Osteoblast (primary cell): ENCODE measurements around the gene XYLT2. TPM values are rescaled to one million over a fixed set of nuclear protein-coding genes. Genes with fewer than 3 reads are reported as not detected.

Source experiments
- DNase-seq: peaks from one replicate; pipeline ENCODE4 v3.0.0; 2011; ENCODE audit warnings: low spot score, mixed read lengths; ENCODE audit not compliant: insufficient read length; ENCODE audit errors: missing footprints
- H2AFZ ChIP-seq: 2 replicates; pipeline ENCODE4 v1.6.0; 2011; ENCODE audit warnings: mild to moderate bottlenecking, low read length
- H3K27ac ChIP-seq: 2 replicates; pipeline ENCODE4 v1.5.1; 2011; ENCODE audit warnings: mild to moderate bottlenecking, low read depth, low read length, moderate library complexity
- H3K27me3 ChIP-seq: 2 replicates; pipeline ENCODE4 v1.6.0; 2012; ENCODE audit warnings: mild to moderate bottlenecking, control low read depth, inconsistent platforms, low read length, moderate library complexity; ENCODE audit not compliant: insufficient read depth
- H3K36me3 ChIP-seq: 2 replicates; pipeline ENCODE4 v1.5.1; 2011; ENCODE audit warnings: mild to moderate bottlenecking, low read length, control low read depth, moderate library complexity; ENCODE audit not compliant: insufficient read depth
- H3K4me1 ChIP-seq: 2 replicates; pipeline ENCODE4 v1.5.1; 2011; ENCODE audit warnings: mild to moderate bottlenecking, low read length, control low read depth, moderate library complexity; ENCODE audit not compliant: insufficient read depth
- H3K4me2 ChIP-seq: 2 replicates; pipeline ENCODE4 v1.6.0; 2011; ENCODE audit warnings: mild to moderate bottlenecking, low read length; ENCODE audit not compliant: insufficient read depth
- H3K4me3 ChIP-seq: fragments of 200-600 bp; sonication (generic); 3 replicates; pipeline ENCODE4 v1.5.1; 2012; ENCODE audit warnings: mild to moderate bottlenecking, low read length, inconsistent platforms; ENCODE audit not compliant: insufficient read depth
- H3K79me2 ChIP-seq: 2 replicates; pipeline ENCODE4 v1.6.0; 2012; ENCODE audit warnings: mild to moderate bottlenecking, low read length, control low read depth, inconsistent platforms; ENCODE audit not compliant: insufficient read depth
- H3K9me3 ChIP-seq: 2 replicates; pipeline ENCODE4 v1.5.1; 2011; ENCODE audit warnings: low read depth, low read length, control low read depth
- H4K20me1 ChIP-seq: 2 replicates; pipeline ENCODE4 v1.6.0; 2012; ENCODE audit warnings: mild to moderate bottlenecking, low read length, control low read depth; ENCODE audit not compliant: insufficient read depth
- total RNA-seq: library from RNA; depleted of rRNA; stranded (reverse); fragments of >200 nt; gene quantifications from 2 replicates; pipeline ENCODE4 v1.2.3, GENCODE V29; 2012
- TF ChIP-seq, protein P1 (sequence below): IDR thresholded peaks from 2 replicates; pipeline ENCODE4 v1.5.1; 2011; ENCODE audit warnings: mild to moderate bottlenecking, low read depth, low read length, moderate library complexity; ENCODE audit errors: extremely low read depth

The XYLT2 gene
- total RNA-seq, 1 donor: 40.5 TPM

DNA sequence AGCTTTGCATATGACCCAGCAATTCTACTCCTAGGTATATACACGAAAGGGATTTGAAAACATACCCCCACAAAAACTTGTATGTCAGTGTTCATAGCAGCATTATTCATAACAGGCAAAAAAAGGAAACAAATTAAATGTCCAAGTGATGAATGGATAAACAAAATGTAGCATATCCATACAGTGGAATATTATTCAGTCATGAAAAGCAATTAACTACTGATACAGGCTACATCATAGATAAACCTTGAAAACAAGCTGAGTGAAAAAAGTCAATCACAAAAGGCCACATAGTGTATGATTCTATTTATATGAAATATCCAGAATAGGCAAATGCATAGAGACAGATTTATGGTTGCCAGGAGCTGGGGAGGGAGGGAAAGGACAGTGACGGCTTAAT, 27.8 kb downstream of the XYLT2 start:
- H3K9me3 ChIP-seq: no peaks in the 10 kb centered on the region
- peak overlapping the region; percentile 97 for H3K27ac ChIP-seq
- no peak for DNase-seq
- H3K27me3 ChIP-seq: no peaks in the 10 kb centered on the region
- H3K4me3 ChIP-seq: peak overlapping the region; percentile 96
- peak overlapping the region; percentile 99 for H2AFZ ChIP-seq
- peaks cover 39% of the 10 kb centered on the region for H3K79me2 ChIP-seq
- peaks cover 26% of the 10 kb centered on the region for H3K4me1 ChIP-seq
- TF ChIP-seq, protein P1, sequence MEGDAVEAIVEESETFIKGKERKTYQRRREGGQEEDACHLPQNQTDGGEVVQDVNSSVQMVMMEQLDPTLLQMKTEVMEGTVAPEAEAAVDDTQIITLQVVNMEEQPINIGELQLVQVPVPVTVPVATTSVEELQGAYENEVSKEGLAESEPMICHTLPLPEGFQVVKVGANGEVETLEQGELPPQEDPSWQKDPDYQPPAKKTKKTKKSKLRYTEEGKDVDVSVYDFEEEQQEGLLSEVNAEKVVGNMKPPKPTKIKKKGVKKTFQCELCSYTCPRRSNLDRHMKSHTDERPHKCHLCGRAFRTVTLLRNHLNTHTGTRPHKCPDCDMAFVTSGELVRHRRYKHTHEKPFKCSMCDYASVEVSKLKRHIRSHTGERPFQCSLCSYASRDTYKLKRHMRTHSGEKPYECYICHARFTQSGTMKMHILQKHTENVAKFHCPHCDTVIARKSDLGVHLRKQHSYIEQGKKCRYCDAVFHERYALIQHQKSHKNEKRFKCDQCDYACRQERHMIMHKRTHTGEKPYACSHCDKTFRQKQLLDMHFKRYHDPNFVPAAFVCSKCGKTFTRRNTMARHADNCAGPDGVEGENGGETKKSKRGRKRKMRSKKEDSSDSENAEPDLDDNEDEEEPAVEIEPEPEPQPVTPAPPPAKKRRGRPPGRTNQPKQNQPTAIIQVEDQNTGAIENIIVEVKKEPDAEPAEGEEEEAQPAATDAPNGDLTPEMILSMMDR: no peak
- peaks cover 16% of the 10 kb centered on the region for H4K20me1 ChIP-seq
- H3K4me2 ChIP-seq: peak overlapping the region; percentile 100
- peaks cover 27% of the 10 kb centered on the region for H3K36me3 ChIP-seq

DNA sequence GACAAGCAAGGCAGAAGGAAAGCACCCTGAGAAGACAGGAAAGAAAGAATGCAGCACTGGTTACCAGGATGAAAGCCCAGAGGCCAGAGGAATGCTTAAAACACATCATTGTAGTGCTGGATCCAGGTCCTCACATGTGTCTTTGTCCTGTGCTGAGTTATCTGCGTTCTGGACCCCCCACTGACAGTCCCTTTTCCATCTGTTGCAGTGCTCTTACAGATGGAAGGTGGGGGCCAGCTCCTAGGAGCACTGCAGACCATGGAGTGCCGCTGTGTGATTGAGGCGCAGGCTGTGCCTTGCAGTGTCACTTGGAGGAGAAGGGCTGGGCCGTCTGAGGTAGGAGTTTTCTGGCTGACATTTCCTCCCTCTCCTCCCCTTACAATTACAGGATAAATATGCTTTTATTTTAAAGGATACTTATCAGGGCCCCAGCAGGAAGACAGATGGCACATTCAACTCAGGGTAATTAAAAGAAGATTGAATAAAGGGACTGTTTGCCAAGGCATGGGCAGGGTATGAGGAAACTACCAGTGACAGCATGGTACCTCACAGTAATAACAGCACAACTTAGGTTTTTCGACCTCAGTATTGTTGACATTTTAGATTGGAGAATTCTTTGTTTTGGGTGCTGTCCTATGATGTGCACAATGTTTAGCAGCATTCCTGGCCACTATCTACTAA, 30.1 kb downstream of the XYLT2 start:
- H3K27me3 ChIP-seq: no peaks in the 10 kb centered on the region
- peaks cover 25% of the 10 kb centered on the region for H3K79me2 ChIP-seq
- H3K27ac ChIP-seq: no peak overlapping the region
- TF ChIP-seq, protein P1: no peak
- DNase-seq: no peak
- H3K4me3 ChIP-seq: no peak overlapping the region
- H3K4me2 ChIP-seq: no peak overlapping the region
- no peaks in the 10 kb centered on the region for H3K9me3 ChIP-seq
- peaks cover 26% of the 10 kb centered on the region for H3K4me1 ChIP-seq
- H3K36me3 ChIP-seq: peaks cover 21% of the 10 kb centered on the region
- H2AFZ ChIP-seq: no peak overlapping the region
- peaks cover 11% of the 10 kb centered on the region for H4K20me1 ChIP-seq

DNA sequence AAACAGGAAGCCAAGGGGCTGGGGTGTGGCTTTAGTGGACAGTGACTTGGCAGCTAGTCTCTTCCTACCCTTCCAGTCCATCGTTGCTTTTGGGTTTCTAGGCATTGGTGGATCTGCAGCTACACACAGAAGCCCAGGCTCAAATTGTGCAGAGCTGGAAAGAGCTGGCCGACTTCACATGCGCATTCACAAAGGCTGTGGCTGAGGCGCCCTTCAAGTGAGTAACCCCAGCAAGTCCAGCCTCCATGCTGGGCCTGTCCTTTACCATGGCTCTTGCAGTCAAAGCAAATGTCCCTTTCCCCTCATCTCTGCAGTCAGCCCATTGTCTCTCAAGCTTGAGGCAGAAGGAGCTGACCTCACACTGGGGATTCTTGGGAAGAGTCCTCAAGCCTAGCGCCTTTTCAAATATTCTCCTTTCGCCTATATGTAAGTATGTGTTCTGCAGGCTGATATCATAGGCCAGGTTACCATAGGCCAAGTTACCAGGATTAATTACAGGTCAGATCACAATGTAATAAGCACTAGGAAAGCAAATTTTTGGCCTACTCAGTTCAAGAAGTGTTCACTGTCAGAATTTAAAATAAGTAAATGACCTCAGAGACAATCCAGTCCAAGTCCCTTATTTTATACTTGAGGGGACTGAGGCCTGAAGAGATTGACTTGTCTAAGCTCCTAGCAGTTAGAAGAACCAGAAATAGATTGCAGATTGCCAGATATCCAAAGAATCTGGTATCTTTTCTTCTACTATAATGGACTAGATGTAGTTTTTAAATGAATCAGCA, 33.6 kb downstream of the XYLT2 start:
- DNase-seq: no peak
- Histone ChIP-seq H3K4me2 (no peak overlapping the region), H2AFZ (no peak overlapping the region), H3K4me3 (no peak overlapping the region), H4K20me1 (peaks cover 15% of the 10 kb centered on the region), H3K27ac (no peak overlapping the region), H3K27me3 (no peaks in the 10 kb centered on the region), H3K36me3 (peaks cover 52% of the 10 kb centered on the region), H3K4me1 (peaks cover 5% of the 10 kb centered on the region), H3K9me3 (no peaks in the 10 kb centered on the region), H3K79me2 (no peaks in the 10 kb centered on the region)
- TF ChIP-seq, protein P1: no peak
